Osteocyte (in vitro differentiated cells): ENCODE data around the gene CDCA3. TPM values are rescaled to one million over a fixed set of nuclear protein-coding genes. Genes with fewer than 3 reads are reported as not detected.
A peak's percentile ranks its signal among the peaks of the same experiment; 100 is the strongest.
"Not testable (repeated sequence)": the region's sequence is repeated elsewhere in the genome, so short reads cannot be mapped to it uniquely, and the experiment has no call there.

Experiments used
- DNase-seq: peaks from one replicate; pipeline ENCODE4 v3.0.0; 2021; ENCODE audit warnings: mixed read lengths; ENCODE audit not compliant: unreplicated experiment; ENCODE audit errors: extremely low spot score
- H3K27ac Mint-ChIP-seq: one replicate; pipeline ENCODE4 v1.8.0; 2021; ENCODE audit warnings: mild to moderate bottlenecking, mixed read lengths; ENCODE audit not compliant: unreplicated experiment
- H3K27me3 Mint-ChIP-seq: one replicate; pipeline ENCODE4 v1.8.0; 2021; ENCODE audit warnings: mixed read lengths; ENCODE audit not compliant: unreplicated experiment
- H3K36me3 Mint-ChIP-seq: one replicate; pipeline ENCODE4 v1.8.0; 2021; ENCODE audit warnings: mixed read lengths; ENCODE audit not compliant: unreplicated experiment
- H3K4me1 Mint-ChIP-seq: one replicate; pipeline ENCODE4 v1.8.0; 2021; ENCODE audit warnings: mixed read lengths; ENCODE audit not compliant: unreplicated experiment
- H3K4me3 Mint-ChIP-seq: one replicate; pipeline ENCODE4 v1.8.0; 2021; ENCODE audit warnings: mild to moderate bottlenecking, moderate library complexity, mixed read lengths; ENCODE audit not compliant: unreplicated experiment
- H3K9me3 Mint-ChIP-seq: one replicate; pipeline ENCODE4 v1.8.0; 2021; ENCODE audit warnings: mixed read lengths; ENCODE audit not compliant: unreplicated experiment
- total RNA-seq: library from RNA; stranded (reverse); gene quantifications from 2 replicates; pipeline ENCODE4 v1.2.1, GENCODE V29; 2021
- TF ChIP-seq, protein P1 (sequence below): fragments of 200-600 bp; sonication (generic); IDR thresholded peaks from 2 replicates; pipeline ENCODE4 v1.5.0; 2021; ENCODE audit warnings: antibody characterized with exemption, mild to moderate bottlenecking, moderate library complexity

Gene CDCA3
- total RNA-seq, 1 donor from 2014 or later: 9.2 TPM

DNA sequence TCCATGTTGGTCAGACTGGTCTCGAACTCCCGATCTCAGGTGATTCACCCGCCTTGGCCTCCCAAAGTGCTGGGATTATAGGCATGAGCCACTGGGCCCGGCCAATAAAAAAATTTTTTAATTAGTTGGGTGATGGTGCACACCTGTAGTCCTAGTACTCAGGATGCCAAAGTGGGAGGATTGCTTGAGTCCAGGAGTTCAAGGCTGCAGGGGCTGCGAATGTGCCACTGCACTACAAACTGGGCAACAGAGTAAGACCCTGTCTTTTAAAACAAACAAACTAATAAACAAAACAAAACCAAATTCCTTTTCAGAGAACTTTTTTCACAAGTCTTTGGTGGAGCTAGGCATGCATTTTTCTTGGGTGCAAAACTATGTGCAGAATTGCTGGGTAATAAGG, 32.2 kb upstream of the CDCA3 start:
- no peak for DNase-seq
- Mint-ChIP-seq H3K27ac (no peak overlapping the region), H3K27me3 (no peaks in the 10 kb centered on the region), H3K4me1 (no peaks in the 10 kb centered on the region), H3K9me3 (no peaks in the 10 kb centered on the region), H3K36me3 (no peaks in the 10 kb centered on the region), H3K4me3 (no peak overlapping the region)
- TF ChIP-seq, protein P1, sequence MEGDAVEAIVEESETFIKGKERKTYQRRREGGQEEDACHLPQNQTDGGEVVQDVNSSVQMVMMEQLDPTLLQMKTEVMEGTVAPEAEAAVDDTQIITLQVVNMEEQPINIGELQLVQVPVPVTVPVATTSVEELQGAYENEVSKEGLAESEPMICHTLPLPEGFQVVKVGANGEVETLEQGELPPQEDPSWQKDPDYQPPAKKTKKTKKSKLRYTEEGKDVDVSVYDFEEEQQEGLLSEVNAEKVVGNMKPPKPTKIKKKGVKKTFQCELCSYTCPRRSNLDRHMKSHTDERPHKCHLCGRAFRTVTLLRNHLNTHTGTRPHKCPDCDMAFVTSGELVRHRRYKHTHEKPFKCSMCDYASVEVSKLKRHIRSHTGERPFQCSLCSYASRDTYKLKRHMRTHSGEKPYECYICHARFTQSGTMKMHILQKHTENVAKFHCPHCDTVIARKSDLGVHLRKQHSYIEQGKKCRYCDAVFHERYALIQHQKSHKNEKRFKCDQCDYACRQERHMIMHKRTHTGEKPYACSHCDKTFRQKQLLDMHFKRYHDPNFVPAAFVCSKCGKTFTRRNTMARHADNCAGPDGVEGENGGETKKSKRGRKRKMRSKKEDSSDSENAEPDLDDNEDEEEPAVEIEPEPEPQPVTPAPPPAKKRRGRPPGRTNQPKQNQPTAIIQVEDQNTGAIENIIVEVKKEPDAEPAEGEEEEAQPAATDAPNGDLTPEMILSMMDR: no peak

DNA sequence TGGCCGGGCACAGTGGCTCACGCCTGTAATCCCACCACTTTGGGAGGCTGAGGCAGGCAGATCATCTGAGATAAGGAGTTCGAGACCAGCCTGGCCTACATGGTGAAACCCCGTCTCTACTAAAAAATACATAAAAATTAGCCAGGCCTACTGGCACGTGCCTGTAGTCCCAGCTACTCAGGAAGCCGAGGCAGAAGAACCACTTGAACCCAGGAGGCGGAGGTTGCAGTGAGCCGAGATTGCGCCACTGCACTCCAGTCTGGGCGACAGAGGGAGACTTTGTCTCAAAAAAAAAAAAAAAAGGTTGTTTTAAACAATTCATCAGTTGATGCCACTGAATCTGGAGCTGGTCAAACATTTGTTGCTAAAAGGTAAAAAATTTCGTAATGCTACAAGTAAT, 28.7 kb upstream of the CDCA3 start:
- DNase-seq, H3K27me3 Mint-ChIP-seq, H3K4me1 Mint-ChIP-seq, H3K36me3 Mint-ChIP-seq, H3K4me3 Mint-ChIP-seq, H3K9me3 Mint-ChIP-seq: not testable (repeated sequence)
- H3K27ac Mint-ChIP-seq: peak overlapping the region; percentile 31

DNA sequence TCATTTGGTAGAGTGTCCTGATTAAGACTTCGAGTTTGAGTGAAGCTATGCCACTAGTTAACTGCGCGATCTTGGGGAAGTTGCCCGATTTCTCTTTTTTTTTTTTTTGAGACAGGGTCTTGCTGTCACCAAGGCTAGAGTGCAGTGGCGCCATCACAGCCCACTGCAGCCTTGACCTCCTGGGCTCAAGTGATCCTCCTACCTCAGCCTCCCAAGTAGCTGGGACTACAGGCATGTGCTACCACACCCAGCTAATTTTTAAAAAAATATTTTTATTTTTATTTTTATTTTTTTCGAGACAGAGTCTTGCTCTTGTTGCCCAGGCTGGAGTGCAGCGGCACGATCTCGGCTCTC, 22.9 kb upstream of the CDCA3 start:
- Mint-ChIP-seq H3K36me3 (peaks cover 26% of the 10 kb centered on the region), H3K4me3 (peak overlapping the region; percentile 86), H3K4me1 (peaks cover 35% of the 10 kb centered on the region), H3K27ac (peak overlapping the region; percentile 88)
- H3K9me3 Mint-ChIP-seq, H3K27me3 Mint-ChIP-seq, DNase-seq: not testable (repeated sequence)

DNA sequence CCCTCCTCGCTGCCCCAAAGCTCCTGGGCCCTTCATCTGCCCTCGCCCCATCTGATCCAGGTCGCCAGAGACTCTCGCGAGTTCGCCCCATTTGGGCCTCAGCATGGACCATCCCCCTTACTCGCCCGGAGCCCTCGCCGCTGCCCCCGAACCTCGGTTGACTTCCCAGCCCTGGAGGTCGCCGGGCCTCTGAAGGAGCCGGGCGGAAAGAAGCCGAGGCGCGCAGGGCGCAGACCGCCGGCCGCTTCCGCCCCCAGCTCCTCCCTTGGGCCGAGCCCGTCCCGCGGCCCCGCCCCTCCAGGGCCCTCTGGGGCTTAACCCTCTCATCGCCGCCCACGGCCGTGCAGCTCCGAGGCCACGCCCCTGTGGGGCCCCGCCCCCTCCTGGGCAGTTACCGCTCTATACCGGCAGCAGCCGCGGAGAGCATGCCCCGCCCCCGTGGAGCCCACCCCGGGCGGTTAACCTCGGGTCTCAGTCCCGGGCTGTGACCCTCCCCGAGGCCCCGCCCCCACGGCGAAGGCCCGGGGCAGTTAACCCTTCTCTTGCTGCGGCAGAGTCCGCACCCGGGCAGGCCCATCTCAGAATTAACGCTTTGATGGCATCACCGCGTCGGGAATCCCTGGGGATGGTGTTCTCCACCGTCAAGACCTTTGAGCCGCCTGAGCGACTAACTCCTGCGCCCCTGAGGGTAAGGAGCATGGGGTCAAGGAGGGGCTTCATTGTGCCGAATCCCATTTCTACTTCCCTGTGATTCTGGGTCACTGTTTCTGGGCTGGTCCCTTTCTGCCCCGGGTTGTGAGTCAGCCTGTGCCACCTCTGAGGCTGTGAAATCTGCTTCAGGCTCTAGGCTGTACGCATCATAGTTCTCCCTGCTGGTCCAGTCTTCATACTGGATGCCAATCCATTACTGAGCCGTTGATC, 22.3 kb upstream of the CDCA3 start, which contains the start of gene SPSB2:
TSS of gene SPSB2 (minus strand) at position 210 of the 921 bp plus-strand sequence. CDS start 402 bp downstream, outside the sequence.
- TF ChIP-seq, protein P1: no peak
- Mint-ChIP-seq H3K27me3 (no peaks in the 10 kb centered on the region), H3K4me1 (peaks cover 41% of the 10 kb centered on the region), H3K9me3 (no peaks in the 10 kb centered on the region), H3K27ac (peak within 1 kb of the TSS; percentile 88), H3K36me3 (peaks cover 26% of the 10 kb centered on the region), H3K4me3 (peak within 1 kb of the TSS; percentile 86)
- peak; percentile 98 for DNase-seq

DNA sequence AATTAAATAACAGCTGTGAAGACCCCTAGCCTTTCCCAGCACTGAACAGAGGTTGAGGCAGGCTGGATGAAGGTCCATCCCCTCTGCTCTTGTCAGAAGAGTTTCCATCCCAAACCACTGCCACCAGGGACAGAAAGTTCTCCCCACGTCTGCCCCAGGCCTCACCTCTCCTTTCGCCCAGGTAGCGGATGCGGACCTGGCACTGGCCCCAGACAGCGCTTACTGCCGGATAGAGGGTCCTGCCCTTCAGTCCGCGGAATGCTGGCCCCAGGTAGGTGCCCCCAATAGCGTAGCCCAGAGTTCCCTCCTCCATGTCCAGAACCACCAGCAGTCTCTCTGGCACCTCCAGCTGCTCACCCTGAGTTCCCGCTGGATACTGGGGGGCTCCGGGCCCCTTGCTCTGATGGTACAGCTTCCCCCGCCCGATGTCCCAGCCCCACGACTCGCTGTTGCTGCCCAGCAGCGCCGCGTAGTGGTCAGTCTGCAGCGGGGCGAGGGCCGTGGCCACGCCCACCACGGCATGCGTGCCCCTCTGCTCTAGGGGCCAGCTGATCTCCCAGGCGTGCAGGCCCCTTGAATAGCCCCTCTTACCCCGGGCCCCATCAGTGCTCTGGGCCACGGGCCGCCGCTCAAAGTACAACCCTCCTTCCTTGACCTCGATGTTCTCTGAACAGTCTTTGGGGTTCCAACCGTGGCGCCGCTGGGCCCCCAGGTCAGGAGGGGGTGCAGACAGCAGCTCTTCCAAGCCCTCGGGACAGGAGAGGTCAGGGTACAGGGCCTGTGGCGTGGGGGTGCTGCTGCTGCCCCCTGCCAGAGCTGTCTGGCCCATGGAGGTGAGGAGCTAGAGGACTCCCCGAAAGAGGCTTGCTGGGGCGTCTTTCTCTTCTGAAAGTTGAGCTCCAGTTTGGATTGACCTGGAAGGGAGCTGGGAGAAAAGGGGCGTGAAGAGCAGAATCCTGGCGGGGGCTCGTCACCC, 21.3 kb upstream of the CDCA3 start:
- Mint-ChIP-seq H3K27me3 (no peaks in the 10 kb centered on the region), H3K27ac (peak overlapping the region; percentile 79), H3K9me3 (no peaks in the 10 kb centered on the region), H3K36me3 (peaks cover 25% of the 10 kb centered on the region), H3K4me1 (peaks cover 44% of the 10 kb centered on the region), H3K4me3 (peak overlapping the region; percentile 86)
- TF ChIP-seq, protein P1: peak; percentile 97
- peak; percentile 95 for DNase-seq
